EL (cell line): Measurements from ENCODE around the gene CD68.
"Not testable (repeated sequence)": the region's sequence is repeated elsewhere in the genome, so short reads cannot be mapped to it uniquely, and the experiment has no call there.

ENCODE experiments used
- DNase-seq: peaks from one replicate; pipeline ENCODE4 v3.0.0-alpha.2; 2016

CD68 gene

DNA sequence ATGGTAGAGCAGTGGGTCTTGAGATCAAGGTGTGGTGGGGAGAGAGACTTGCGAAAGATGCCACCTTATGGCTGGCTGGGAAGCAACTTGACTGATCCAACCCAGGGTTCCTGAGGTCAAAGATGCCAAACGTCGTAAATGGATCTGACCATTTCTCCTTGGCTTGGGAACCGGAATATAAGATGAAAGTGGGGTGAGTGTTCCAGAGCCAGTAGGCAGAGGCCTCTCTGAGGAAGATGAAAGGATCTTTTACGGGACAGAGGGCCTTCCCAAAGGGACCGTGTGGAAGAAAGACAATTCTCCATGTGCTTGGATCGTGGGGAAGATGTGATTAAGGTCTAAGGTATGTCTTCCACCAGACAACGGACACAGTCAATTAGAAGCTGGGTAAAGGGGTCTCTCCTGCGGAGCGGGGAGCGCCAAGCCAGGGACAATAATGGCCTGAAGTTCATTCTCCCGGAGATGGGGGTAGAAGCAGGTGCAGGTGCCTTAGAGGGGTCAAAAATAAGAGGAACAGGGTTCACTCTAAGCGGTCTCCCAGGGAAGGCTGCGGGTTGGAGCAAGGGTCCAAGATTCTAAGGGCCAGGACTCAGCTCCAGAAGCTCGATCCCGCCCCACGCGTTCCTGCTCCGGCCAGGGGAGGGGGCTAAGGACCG lies 34.5 kb downstream of the CD68 start:
- peak; percentile 68 for DNase-seq

GRCh38 chr17:7614425-7615264 lies 35.2 kb downstream of the CD68 start, which contains the start of gene FXR2:
FXR2 (minus strand) TSS chr17:7614897; CDS start chr17:7614532, 365 bp downstream.
- DNase-seq, result peak; percentile 100

GRCh38 chr17:7615265-7615747 lies 35.9 kb downstream of the CD68 start:
- no peak for DNase-seq

GRCh38 chr17:7618608-7619007 lies 39.2 kb downstream of the CD68 start:
- DNase-seq, result no peak

GRCh38 chr17:7620835-7621234 lies 41.4 kb downstream of the CD68 start:
- DNase-seq, result no peak

- no peak for DNase-seq
Observed at GRCh38 chr17:7623661-7624060, 44.2 kb downstream of the CD68 start.

DNA sequence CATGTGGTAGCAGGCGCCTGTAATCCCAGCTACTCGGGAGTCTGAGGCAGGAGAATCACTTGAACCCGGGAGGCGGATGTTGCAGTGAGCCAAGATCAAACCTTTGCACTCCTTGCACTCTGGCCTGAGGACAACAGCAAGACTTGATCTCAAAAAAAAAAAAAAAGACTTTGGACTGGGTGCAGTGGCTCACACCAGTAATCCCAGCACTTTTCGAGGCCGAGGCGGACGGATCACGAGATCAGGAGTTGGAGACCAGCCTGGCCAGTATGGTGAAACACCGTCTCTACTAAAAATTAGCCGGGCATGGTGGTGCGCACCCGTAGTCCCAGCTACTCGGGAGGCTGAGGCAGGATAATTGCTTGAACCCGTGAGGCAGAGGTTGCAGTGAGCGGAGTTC lies 46.3 kb downstream of the CD68 start:
- not testable (repeated sequence) for DNase-seq

DNA sequence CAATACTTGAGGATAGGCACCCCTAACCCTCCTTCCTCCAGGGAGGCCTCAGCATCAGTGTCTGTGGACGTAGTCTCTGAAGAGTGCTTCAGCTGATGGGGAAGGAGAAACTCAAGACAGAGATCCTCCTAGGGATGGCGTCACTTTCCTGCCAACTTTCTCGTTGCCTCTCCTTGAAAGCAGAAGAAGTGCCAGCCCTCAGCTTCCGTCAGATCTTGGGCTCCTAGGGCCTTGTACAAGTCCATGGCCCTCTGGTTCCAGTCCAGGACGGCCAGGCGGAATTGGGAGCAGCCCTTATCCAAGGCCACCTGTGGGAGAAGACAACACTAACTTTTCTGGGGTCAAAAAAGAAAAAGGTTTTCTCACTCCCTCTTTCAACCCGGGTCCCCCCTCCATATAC lies 46.9 kb downstream of the CD68 start:
- DNase-seq, result no peak

DNA sequence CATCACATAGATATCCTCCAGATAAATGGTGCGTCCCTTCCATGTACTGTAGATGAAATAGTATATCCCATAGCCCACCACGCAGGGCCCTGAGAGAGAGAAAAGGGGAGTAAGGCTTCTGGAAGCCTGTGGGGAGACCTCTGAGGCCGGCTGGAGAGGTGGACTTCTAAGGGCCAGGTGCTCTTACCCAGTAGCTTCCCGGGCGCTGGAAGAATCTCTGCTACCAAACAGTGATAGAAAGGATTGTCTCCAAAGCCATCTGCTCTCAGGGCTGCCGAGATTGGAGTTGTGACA lies 47.5 kb downstream of the CD68 start:
- no peak for DNase-seq

- peak; percentile 96 for DNase-seq
Observed at GRCh38 chr17:7627250-7628121, 48.0 kb downstream of the CD68 start, which contains the start of gene SAT2. SAT2 (minus strand) TSS chr17:7627821; CDS start chr17:7627635, 186 bp downstream.

DNA sequence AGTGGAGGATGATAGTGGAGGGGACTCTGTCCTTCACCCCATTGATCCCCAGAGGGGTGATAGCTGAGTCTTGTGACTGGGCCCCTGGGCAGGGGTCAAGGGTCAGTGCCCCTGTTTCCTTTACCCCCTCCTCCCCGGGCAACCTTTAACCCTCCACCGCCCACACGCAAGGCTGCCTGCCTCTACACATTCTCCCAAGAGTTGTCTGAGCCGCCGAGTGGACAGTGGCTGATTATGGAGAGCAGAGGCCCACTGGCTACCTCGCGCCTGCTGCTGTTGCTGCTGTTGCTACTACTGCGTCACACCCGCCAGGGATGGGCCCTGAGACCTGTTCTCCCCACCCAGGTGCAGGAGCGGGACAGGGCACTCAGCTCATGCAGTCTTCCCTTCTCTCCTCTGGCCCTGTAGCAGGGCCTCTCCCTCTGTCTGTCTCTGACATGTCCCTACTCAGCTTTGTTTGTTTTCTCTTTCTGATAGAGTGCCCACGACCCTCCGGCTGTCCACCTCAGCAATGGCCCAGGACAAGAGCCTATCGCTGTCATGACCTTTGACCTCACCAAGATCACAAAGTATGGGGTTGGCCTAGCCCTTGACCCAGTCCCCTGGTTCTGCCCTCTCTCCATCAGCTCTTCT lies 50.6 kb downstream of the CD68 start, which contains the start of gene SHBG:
Gene SHBG, plus strand, starts transcription at position 197 of the 633 bp plus-strand sequence. Its CDS starts 38 bp downstream, at position 235.
- DNase-seq, result no peak
